Stimulated activated naive CD4-positive, alpha-beta T cell (primary cell): ENCODE measurements around the gene ITGB4.
A peak's percentile ranks its signal among the peaks of the same experiment; 100 is the strongest.

Experiments
- DNase-seq, 6 experiments: peaks; one replicate each; lab custom pipeline; 2025; lab: John Stamatoyannopoulos, UW

Gene ITGB4

DNA sequence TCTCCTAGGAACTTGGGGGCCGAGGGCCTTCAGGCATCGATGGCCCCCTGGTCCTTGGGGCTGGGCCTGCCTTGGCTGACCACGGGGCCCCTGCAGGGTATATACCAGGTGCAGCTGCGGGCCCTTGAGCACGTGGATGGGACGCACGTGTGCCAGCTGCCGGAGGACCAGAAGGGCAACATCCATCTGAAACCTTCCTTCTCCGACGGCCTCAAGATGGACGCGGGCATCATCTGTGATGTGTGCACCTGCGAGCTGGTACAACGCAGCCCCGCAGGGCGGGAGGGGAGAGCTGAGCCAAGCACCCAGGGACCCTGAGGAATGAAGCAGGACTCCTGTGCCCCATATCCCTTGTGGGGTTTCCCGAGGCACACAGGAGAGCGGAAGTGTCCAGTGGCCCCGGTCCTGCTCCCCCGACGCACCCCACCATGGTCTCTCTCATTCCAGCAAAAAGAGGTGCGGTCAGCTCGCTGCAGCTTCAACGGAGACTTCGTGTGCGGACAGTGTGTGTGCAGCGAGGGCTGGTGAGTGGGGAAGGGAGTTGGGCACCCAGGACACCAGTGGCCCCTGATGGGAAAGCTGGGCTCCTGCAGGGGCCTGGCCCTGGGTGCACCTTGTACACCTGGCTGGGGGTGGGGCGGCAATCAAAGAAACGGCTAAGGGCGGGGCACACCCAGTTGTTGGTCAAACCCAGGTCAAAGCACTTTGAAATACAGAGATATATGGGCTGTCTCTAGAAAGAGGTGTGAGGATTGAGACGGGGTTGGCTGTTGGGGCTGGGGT, 10.6 kb downstream of the ITGB4 start:
- DNase-seq = no peak

- no peak for DNase-seq
These were observed 12.2 kb downstream of the ITGB4 start for GRCh38 chr17:75733471-75733870.

DNA sequence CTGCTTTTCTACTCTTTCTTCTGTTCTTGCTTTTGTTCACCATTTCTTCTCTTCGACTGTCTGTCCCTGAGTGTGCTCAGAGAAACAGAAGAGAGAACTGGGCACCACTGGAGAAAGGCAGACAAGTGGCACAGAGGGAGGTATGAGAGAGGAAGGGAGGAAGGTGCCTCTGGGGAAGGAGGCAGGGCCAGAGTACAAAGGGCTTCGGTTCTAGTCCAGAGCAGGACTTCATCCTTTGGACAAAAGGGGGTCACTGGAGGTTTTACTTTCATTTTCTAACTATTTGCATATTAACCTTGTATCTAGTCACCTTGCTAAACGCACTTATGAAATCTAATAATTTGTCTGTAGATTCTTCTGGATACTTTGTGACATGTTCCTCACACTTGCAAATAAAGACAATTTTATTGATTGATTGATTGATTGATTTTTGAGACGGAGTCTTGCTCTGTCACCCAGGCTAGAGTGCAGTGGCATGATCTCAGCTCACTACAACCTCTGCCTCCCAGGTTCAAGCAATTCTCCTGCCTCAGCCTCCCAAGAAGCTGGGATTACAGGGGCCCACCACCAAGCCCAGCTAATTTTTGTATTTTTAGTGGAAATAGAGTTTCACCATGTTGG, 13.5 kb downstream of the ITGB4 start:
- no peak for DNase-seq

GRCh38 chr17:75736173-75736835, 15.0 kb downstream of the ITGB4 start:
- no peak for DNase-seq

- no peak for DNase-seq
These were observed 16.1 kb downstream of the ITGB4 start for GRCh38 chr17:75737133-75737962.

DNA sequence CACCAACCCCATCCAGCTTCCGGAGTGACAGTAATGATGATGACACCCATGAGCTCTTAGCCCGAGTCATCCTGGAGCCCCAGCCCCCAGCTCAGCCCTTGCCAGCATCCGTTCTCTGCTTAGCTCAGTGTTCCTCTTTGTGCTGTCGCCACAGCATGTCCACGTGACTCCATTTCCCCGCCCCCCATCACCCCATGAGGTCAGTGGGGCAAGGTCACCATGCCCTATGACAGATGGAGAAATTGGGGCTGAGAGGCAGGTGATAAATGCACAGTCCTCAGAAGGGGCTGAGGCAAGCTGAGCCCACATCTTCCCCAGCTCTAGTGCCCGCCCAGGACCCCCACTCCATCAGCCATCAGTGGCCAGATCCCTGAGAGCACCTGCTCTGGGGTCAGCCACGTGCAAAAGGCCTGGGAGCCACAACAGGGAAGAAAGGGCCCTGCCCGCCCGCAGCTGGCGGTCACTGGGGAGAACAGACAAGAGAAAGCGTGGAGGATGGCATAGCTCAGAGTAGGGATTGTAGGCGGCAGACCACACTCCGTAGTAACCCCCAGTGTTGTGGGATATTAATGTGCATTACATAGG, 17.1 kb downstream of the ITGB4 start:
- no peak for DNase-seq

DNA sequence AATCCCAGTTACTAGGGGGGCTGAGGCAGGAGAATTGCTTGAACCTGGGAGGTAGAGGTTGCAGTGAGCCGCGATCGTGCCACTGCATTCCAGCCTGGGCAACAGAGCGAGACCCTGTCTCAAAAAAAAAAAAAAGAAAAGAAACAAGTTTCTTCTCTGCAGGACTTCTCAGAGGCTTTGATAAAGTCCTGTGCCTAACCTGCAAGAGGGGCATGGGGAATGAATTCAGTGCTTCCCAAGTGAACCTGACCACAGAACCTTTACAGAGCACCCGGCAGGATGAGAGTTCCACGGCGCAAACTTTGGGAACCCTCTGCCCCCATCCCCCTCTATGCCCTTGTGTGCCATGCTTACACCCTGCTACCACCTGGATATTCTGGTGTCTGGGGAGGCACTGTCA, 17.9 kb downstream of the ITGB4 start:
- DNase-seq = no peak

GRCh38 chr17:75739801-75740200, 18.5 kb downstream of the ITGB4 start:
- no peak for DNase-seq

DNA sequence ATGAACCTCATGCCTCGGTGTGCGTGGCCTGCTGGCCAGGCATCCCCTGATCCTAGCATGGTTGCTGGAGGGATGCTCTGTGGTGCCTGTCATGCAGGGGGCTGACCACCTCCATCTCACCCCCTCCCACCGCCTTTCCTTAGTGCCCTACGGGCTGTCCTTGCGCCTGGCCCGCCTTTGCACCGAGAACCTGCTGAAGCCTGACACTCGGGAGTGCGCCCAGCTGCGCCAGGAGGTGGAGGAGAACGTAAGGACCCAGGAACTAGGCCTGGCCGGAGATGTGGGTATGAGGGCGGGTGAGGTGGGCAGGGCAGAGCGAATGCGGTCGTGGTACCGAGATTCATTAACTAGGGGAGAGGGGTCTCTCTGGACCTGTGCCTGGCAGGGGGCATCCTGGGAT, 19.0 kb downstream of the ITGB4 start:
- no peak for DNase-seq

GRCh38 chr17:75740631-75741077, 19.4 kb downstream of the ITGB4 start:
- DNase-seq = no peak

DNA sequence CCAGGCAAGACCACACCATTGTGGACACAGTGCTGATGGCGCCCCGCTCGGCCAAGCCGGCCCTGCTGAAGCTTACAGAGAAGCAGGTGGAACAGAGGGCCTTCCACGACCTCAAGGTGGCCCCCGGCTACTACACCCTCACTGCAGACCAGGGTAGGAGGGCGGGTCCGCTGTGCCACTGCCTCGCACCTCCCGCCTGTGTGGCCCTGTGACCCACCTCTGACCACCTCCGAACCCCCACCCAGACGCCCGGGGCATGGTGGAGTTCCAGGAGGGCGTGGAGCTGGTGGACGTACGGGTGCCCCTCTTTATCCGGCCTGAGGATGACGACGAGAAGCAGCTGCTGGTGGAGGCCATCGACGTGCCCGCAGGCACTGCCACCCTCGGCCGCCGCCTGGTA, 21.1 kb downstream of the ITGB4 start:
- DNase-seq = no peak

GRCh38 chr17:75743625-75744206, 22.5 kb downstream of the ITGB4 start:
- DNase-seq = no peak

- no peak for DNase-seq
These were observed 27.4 kb downstream of the ITGB4 start for GRCh38 chr17:75748706-75749105.

- DNase-seq = peak; percentile 50 to 90 (median 83)
These were observed 28.5 kb downstream of the ITGB4 start for GRCh38 chr17:75749545-75750389.

DNA sequence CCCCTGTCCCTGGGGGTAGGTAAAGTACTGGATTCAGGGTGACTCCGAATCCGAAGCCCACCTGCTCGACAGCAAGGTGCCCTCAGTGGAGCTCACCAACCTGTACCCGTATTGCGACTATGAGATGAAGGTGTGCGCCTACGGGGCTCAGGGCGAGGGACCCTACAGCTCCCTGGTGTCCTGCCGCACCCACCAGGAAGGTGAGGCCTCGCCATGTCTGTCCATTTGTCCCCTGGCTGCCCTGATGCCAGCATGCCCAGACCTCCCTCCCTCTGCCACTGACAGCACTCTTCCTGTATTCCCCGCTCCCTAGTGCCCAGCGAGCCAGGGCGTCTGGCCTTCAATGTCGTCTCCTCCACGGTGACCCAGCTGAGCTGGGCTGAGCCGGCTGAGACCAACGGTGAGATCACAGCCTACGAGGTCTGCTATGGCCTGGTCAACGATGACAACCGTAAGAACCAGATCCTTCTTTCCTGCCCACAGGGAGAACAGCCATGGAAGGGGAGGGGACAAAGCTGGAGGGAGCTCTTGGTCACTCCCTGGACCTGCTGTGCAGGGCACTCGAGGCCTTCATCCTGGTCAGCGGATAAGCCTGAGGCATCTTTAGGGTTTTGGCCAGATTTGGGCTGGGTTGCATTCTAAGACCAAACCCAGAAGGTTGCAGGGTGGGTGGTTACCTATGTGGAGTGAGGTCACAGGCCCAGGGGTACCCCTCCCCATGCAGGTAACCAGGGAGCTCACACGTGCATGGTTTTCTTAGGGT, 29.6 kb downstream of the ITGB4 start:
- no peak for DNase-seq

DNA sequence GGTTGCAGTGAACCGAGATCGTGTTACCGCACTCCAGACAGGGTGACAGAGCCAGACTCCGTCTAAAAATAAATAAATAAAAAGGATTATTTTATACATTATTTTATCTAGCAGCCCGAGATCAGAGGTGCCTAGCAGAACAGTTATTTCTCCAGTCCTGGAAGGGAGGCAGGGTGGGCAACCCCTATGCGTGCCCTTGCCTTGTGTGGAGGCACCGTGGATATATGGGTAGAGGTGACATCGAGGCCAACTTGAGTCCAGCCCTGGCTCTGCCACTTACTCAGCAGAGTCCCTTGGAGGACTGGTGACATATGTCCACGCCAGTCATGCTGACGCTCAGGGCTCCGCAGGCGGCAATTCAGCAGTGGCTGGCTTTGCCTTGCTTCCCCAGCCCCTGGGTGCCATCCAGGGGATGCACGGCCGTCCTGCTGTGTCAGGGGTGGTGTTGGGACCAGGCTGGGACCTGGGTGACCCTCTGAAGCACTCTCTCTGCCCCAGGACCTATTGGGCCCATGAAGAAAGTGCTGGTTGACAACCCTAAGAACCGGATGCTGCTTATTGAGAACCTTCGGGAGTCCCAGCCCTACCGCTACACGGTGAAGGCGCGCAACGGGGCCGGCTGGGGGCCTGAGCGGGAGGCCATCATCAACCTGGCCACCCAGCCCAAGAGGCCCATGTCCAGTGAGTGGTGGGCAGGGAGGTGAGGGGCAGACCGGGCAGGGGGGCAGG, 30.6 kb downstream of the ITGB4 start:
- DNase-seq = no peak

DNA sequence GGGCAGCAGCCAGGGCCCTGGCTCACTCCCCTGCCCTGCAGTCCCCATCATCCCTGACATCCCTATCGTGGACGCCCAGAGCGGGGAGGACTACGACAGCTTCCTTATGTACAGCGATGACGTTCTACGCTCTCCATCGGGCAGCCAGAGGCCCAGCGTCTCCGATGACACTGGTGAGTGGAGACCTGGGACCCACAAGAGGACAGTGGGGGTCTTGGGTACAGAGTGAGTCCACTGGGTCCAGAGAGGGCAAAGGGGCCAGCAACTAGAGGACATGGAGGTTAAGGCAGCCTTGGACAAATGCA, 31.1 kb downstream of the ITGB4 start:
- no peak for DNase-seq

DNA sequence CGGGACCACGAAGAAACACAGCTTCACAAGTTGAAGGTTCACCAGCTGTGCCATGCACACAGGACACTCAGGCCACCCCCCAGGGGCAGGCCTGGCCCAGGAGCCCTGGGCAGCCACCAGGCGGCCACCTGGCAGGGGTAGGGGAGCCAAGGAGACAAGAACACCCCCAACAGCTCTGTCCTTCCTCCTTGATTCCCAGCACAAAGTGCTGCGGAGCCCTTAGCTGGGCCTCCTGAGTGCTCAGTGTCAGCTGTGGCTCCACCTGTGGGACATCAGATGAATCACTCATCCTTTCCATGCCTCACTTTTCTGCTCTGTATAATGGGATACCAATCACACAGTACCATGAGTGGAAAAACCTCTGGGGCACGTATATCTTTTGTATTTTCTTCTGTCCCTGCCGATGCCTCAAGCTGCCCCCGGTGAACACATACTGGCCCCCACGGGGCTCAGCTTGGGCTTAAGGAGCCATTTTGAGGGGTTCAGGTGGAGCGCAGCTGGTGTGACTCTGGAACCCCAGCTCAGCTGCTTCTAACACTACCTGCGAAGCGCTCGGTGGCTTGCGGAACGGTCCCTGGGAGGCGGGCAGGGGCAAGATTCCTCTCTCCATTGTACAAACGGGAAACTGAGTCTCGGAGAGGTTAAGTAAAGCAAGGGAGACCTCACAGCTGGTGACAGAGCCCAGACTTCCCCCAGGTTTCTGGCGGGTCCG, 31.7 kb downstream of the ITGB4 start:
- DNase-seq = no peak
